Measurements from ENCODE around the gene CRAT.

The CRAT gene

GRCh38 chr9:129151469-129151868, 40.9 kb upstream of the CRAT start:
- Histone ChIP-seq H3K9me3 (ENCODE audit: insufficient read depth, low read length, severe bottlenecking) (no peaks in the 10 kb centered on the region), H3K79me2 (ENCODE audit: insufficient read depth, low read length) (no peaks in the 10 kb centered on the region), H3K4me3 (ENCODE audit: low read depth in 1 of 2, low read length in 2 of 2) (no peak overlapping the region), H3K4me1 (ENCODE audit: insufficient read depth, low read length) (no peaks in the 10 kb centered on the region), H3K9ac (ENCODE audit: low read depth, low read length) (no peak overlapping the region), H3K36me3 (ENCODE audit: insufficient read depth, low read length) (peaks cover 21% of the 10 kb centered on the region), H3K27me3 (ENCODE audit: insufficient read depth, low read length, poor library complexity) (no peaks in the 10 kb centered on the region), H4K20me1 (ENCODE audit: insufficient read depth, low read length) (no peaks in the 10 kb centered on the region; the same call in 1 of the 2 replicates), H3K27ac (ENCODE audit: low read length) (no peak overlapping the region), H3K4me2 (ENCODE audit: insufficient read depth, low read length) (no peak overlapping the region), H2AFZ (ENCODE audit: low read depth, low read length) (no peak overlapping the region)
- no peak for DNase-seq
- TF ChIP-seq CTCF (IDR thresholded peaks at IDR 0.05; ENCODE audit: borderline replicate concordance, extremely low read depth, low read length, poor library complexity, severe bottlenecking) (no peak), EZH2 (IDR thresholded peaks at IDR 0.05; ENCODE audit: borderline replicate concordance, low read depth, low read length, severe bottlenecking) (no peak)
- no peak for ATAC-seq (ENCODE audit: insufficient read depth, low read depth)

DNA sequence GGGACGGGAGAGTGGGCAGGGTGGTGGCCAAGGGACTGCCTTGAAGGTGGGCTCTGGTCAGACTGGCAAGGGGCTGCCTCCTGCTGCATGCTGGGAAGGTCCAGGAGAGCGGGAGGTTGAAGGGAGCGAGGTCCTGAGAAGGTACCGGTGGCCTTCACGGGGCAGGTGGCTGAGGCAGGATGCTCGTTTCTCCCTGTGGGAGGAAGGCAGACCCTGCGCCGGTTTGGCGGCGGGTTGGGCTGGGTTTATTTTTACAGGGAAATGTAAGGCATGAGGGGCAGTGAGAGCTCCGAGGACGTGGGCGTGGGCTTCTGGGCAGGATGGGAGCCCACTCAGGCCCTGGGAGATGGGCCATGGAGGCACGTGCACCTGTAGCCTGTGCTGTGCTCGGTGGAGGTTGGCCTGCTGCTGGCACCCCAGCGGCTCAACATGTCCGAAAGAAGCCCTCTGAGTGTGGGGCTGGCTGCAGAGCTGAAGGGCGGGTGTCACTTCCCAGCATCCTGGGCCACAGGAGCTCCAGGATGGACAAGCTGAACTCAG, 40.1 kb upstream of the CRAT start:
- no peaks in the 10 kb centered on the region for H3K79me2 ChIP-seq (ENCODE audit: insufficient read depth, low read length)
- no peak overlapping the region for H3K4me3 ChIP-seq (ENCODE audit: low read depth in 1 of 2, low read length in 2 of 2)
- peaks cover 27% of the 10 kb centered on the region for H3K36me3 ChIP-seq (ENCODE audit: insufficient read depth, low read length)
- no peak overlapping the region for H2AFZ ChIP-seq (ENCODE audit: low read depth, low read length)
- H4K20me1 ChIP-seq (ENCODE audit: insufficient read depth, low read length), result no peaks in the 10 kb centered on the region; the same call in 1 of the 2 replicates
- no peaks in the 10 kb centered on the region for H3K9me3 ChIP-seq (ENCODE audit: insufficient read depth, low read length, severe bottlenecking)
- no peak overlapping the region for H3K9ac ChIP-seq (ENCODE audit: low read depth, low read length)
- DNase-seq (no peak), ATAC-seq (ENCODE audit: insufficient read depth, low read depth) (no peak)
- H3K4me1 ChIP-seq (ENCODE audit: insufficient read depth, low read length), result no peaks in the 10 kb centered on the region
- TF ChIP-seq CTCF (IDR thresholded peaks at IDR 0.05; ENCODE audit: borderline replicate concordance, extremely low read depth, low read length, poor library complexity, severe bottlenecking), result no peak
- no peaks in the 10 kb centered on the region for H3K27me3 ChIP-seq (ENCODE audit: insufficient read depth, low read length, poor library complexity)
- H3K4me2 ChIP-seq (ENCODE audit: insufficient read depth, low read length), result no peak overlapping the region
- H3K27ac ChIP-seq (ENCODE audit: low read length), result no peak overlapping the region

DNA sequence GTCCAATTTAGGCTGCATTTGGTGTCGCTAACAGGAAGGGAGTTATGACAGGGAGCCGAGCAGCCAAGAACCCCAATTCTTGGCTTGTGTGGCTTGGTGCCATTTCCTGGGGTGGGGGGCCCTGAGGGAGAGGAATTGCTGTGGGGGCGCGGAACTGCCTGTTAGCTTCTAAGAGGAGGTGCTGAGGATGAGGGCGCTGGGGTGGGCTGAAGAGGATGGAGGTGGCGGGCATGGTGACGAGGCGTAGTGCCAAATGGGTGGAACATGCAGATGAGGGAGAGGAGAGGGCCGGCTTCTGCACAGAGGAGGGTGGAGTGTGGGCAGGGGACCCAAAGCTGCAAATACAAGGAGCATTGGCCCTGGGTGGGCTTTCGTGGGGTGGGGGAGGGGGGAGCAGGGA, 39.5 kb upstream of the CRAT start:
- no peak overlapping the region for H3K4me2 ChIP-seq (ENCODE audit: insufficient read depth, low read length)
- ATAC-seq (ENCODE audit: insufficient read depth, low read depth) (no peak), DNase-seq (no peak)
- no peaks in the 10 kb centered on the region for H3K79me2 ChIP-seq (ENCODE audit: insufficient read depth, low read length)
- no peaks in the 10 kb centered on the region for H3K4me1 ChIP-seq (ENCODE audit: insufficient read depth, low read length)
- H3K9me3 ChIP-seq (ENCODE audit: insufficient read depth, low read length, severe bottlenecking), result no peaks in the 10 kb centered on the region
- H3K36me3 ChIP-seq (ENCODE audit: insufficient read depth, low read length), result peaks cover 33% of the 10 kb centered on the region
- no peak overlapping the region for H3K4me3 ChIP-seq (ENCODE audit: low read depth in 1 of 2, low read length in 2 of 2)
- no peak for TF ChIP-seq EZH2 (IDR thresholded peaks at IDR 0.05; ENCODE audit: borderline replicate concordance, low read depth, low read length, severe bottlenecking)
- no peak for TF ChIP-seq CTCF (IDR thresholded peaks at IDR 0.05; ENCODE audit: borderline replicate concordance, extremely low read depth, low read length, poor library complexity, severe bottlenecking)
- no peaks in the 10 kb centered on the region for H3K27me3 ChIP-seq (ENCODE audit: insufficient read depth, low read length, poor library complexity)
- no peak overlapping the region for H3K27ac ChIP-seq (ENCODE audit: low read length)
- no peaks in the 10 kb centered on the region; the same call in 1 of the 2 replicates for H4K20me1 ChIP-seq (ENCODE audit: insufficient read depth, low read length)
- H2AFZ ChIP-seq (ENCODE audit: low read depth, low read length), result no peak overlapping the region
- no peak overlapping the region for H3K9ac ChIP-seq (ENCODE audit: low read depth, low read length)

DNA sequence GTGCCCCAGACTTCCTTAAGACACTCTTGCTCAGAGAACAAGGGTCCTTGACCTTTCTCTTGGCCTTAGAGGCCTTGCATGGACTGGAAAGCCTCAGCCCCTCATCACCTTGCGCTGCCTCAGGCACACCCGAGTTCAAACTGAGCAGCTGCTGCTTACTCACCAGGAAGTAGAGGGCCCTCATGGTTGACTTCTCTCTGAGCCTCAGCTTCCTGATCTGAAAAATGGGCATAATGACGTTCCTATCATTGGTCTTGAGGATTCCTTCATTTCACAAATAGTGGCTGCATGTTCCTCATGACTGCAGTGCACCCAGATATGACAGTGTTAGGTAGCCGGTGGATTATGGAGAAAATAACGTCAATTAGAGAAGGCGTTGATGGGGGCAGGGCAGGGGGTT, 38.8 kb upstream of the CRAT start:
- Histone ChIP-seq H3K36me3 (ENCODE audit: insufficient read depth, low read length) (peaks cover 33% of the 10 kb centered on the region), H3K4me1 (ENCODE audit: insufficient read depth, low read length) (no peaks in the 10 kb centered on the region), H3K9me3 (ENCODE audit: insufficient read depth, low read length, severe bottlenecking) (no peaks in the 10 kb centered on the region), H3K4me3 (ENCODE audit: low read depth in 1 of 2, low read length in 2 of 2) (no peak overlapping the region), H3K79me2 (ENCODE audit: insufficient read depth, low read length) (no peaks in the 10 kb centered on the region), H3K27me3 (ENCODE audit: insufficient read depth, low read length, poor library complexity) (no peaks in the 10 kb centered on the region), H4K20me1 (ENCODE audit: insufficient read depth, low read length) (no peaks in the 10 kb centered on the region; the same call in 1 of the 2 replicates), H2AFZ (ENCODE audit: low read depth, low read length) (no peak overlapping the region), H3K9ac (ENCODE audit: low read depth, low read length) (no peak overlapping the region), H3K27ac (ENCODE audit: low read length) (no peak overlapping the region), H3K4me2 (ENCODE audit: insufficient read depth, low read length) (no peak overlapping the region)
- no peak for TF ChIP-seq EZH2 (IDR thresholded peaks at IDR 0.05; ENCODE audit: borderline replicate concordance, low read depth, low read length, severe bottlenecking)
- no peak for TF ChIP-seq CTCF (IDR thresholded peaks at IDR 0.05; ENCODE audit: borderline replicate concordance, extremely low read depth, low read length, poor library complexity, severe bottlenecking)
- ATAC-seq (ENCODE audit: insufficient read depth, low read depth), result no peak
- DNase-seq, result no peak
